HG02943 (cell line): Measurements from ENCODE around the gene CDH22.

Source experiments
- ATAC-seq: cut with Tn5 transposase; IDR thresholded peaks from one replicate; pipeline ENCODE4 v1.9.1; 2021; ENCODE audit warnings: mild to moderate bottlenecking, low read depth, moderate library complexity; ENCODE audit not compliant: unreplicated experiment

Gene CDH22

DNA sequence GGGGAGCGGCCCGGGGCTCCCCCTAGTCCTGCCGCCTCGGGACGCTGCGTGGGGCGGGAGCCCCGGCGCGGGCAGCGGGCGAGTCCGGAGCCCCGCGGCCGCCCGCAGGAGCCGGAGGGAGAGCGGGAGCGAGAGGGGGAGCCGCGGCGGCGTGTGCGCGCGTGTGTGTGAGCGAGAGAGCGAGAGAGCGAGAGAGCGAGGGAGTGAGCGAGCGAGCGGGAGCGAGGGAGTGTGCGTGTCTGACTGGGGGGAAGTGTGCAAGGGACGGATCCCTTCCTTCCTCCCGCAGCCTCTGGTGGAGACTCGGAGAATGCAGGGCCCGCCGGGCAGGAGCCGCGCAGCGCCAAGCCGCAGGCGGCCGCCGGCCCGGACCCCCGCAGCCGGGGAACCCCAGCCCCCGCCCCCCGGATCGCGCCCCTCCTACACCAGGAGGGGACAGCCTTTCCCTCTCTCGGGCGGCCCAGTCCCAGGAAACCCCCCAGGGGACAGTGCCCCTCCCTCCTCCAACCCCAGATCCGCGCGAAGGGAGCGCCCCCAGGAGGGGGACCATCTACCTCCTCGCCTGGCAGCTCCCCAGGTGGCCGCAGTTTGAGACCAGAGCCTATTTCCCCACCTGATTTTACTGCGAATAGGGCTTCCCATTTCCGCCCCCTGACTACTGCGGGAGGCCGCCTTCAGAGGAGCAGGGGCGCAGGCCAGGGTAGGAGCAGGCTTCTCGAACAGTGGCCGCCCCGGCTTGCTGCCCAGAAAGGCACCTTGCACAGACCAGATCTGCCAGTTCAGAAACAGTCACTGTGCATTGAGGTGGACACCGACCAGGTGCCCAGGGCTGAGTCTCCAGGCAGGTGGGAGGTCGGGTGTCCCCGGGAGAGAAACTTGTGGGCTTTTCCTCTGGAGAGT, at the start of gene CDH22:
TSS of gene CDH22 (minus strand) at position 241 of the 900 bp plus-strand sequence. CDS start 57,204 bp downstream, outside the sequence.
- ATAC-seq, result no peak

DNA sequence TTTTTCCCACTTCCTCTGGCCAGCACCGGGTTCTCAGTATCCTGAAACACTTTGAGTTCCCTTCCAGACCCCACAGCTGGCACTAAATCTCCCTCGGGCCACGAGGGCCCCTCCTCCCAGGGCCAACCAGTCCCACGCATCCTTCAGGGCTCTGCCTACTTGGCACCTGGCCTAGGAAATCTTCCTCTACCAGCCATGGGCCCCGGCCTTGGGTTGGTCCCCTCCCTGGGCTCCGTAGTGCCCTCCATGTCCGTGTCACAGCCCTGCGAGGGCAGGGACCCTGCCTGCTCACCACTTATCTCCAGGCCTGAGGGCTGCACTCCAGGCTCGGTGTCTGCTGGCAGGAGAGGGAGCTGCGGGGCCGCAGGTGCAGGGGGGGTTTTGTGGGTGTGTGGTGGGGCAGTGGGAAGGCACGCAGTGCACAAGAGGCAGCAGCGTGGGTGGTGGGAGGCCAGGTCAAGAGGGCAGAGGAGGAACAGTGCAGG, 48.8 kb upstream of the CDH22 start:
- no peak for ATAC-seq

DNA sequence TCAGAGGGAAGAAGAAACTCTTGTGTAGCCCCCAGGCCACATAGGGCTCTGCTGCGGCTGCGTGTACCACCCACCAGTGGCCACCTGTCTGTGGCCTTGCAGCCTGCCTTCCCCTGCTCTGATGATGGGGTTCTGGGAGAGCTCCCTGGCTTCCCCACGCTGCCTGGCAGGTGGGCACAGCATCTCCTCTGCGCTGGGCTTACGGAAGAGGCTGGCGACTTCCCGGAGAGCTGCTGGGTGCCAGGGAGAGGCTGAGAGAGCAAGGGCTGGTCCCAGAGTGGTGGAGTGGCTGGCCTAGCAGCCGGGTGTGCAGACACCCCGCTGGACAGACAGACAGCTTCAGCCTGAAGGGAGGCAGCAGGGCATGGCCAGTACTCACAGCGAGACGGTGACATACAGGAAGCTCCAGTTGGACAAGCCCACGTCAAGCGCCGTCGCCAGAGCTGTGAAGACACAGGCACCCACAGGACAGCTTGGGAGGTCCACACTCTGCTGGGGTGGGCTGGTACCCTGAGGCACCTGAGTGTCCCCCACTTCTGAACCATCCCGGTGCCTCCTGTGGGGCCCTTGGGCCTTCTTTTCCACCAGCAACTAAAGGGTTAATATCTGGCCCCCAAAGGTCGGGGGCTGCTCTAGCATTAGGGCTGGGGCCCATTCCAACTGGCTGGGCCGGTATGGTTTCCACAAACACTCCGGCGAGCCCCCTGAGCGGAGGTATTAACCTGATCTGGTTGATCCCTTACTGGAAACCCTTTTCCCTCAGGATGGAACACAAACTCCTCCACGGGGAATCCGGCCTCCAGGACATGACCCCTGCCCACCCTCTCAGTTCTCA, 48.1 kb upstream of the CDH22 start:
- ATAC-seq, result no peak

DNA sequence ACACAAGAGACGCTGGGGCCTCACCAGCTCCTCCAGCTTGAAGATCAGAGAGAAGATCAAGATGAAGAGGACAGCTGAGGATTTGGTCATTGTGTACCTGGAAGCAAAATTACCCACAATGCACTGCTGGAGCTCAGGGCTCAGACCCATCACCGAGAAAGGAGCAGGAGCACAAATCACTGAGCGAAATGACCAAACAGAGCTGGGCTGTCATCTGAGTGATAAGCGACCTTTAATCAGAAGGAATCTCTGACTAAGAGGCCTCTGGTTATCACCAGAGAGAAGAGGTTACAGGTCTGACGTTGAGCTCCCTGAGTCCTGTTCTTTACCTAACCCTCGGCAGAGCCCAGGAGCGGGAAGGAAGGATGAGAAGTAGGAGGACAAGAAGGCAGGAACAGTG, 47.5 kb upstream of the CDH22 start:
- ATAC-seq, result no peak

DNA sequence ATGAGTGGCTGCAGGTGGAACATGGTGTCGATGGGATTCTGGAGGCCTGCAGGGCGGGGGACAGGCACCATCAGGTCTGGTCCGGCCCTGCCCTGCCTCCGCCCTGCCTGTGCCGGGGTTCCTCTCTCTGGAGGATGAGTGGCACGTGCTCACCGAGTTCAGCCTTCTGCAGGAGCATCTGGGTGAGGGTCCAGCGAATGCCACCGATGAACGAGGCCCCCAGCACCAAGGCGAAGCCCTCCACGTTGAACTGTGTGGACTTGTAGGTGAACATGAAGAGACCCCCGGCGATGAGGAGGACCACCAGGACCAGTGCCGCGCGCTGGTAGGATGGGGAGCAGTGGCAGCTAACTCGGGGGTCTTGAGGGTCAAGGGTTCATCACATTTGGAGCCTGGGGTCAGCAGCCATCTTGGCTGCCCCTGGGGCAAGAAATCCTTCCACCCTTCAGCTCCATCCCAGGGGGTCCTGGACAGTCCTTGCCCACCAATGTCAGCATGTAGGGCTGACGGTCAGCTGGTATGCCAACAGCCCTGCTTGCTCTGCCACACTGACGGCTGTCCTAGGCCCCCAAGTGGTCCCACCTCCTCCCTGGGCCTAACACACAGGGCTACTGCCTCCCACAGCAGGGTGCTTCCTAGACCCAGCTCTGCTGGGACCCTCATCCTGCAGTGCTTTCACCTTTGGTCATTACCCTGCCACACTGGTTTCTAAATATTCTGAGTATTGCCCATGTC, 46.8 kb upstream of the CDH22 start:
- no peak for ATAC-seq

DNA sequence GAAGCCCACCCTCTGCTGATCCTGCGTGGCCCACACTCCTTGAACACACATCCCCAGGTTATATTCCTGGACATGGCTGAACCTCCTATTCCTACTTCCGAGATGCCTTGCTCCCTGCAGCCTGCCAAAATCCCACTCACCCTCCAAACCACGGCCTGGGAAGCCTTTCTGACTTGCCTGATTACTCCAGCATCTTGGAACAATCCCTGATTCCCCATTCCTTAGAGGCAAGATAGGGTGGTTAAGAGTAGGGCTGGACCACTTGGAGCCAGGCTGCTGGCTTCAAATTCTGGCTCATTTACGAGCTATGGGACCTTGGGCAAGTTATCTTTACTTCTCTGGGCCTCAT, 45.9 kb upstream of the CDH22 start:
- no peak for ATAC-seq

GRCh38 chr20:46353500-46354206, 45.4 kb upstream of the CDH22 start:
- ATAC-seq, result no peak

DNA sequence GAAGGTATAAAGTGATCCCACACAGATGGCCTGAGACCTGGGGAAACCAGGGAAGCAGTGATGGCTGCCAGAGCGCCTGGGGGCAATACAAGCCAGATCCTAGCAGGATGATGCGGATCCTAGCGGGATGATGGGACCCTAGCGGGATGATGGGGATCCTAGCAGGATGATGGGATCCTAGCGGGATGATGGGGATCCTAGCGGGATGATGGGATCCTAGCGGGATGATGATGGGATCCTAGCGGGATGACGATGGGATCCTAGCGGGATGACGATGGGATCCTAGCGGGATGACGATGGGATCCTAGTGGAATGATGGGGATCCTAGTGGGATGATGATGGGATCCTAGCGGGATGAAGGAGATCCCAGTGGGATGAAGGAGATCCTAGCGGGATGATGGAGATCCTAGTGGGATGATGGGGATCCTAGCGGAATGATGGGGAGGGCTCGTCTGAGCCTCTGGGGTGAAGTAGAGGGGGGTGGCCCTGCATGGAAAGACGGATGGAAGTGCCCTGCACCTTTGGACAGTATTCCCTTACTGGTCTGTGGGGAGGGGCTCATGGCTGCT, 44.2 kb upstream of the CDH22 start:
- no peak for ATAC-seq

GRCh38 chr20:46351357-46352058, 43.2 kb upstream of the CDH22 start:
- ATAC-seq, result no peak

DNA sequence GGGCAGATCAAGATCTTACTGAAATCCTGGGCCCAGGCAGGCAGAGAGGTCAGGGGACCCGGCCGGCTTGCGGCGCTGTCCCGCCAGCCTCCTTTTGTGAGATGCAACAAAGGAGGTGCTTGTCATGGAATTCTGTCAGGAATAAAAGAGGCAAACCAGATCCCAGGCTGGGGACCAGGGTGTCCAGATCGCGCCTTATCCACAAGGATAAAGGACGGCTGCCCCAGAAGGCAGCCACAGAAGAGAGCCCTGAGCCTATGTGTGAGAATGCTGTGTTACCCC, 42.6 kb upstream of the CDH22 start:
- no peak for ATAC-seq

- ATAC-seq, result peak; percentile 57
These were observed 42.1 kb upstream of the CDH22 start for GRCh38 chr20:46350201-46350985.

- no peak for ATAC-seq
These were observed 41.4 kb upstream of the CDH22 start for GRCh38 chr20:46349742-46350056.

DNA sequence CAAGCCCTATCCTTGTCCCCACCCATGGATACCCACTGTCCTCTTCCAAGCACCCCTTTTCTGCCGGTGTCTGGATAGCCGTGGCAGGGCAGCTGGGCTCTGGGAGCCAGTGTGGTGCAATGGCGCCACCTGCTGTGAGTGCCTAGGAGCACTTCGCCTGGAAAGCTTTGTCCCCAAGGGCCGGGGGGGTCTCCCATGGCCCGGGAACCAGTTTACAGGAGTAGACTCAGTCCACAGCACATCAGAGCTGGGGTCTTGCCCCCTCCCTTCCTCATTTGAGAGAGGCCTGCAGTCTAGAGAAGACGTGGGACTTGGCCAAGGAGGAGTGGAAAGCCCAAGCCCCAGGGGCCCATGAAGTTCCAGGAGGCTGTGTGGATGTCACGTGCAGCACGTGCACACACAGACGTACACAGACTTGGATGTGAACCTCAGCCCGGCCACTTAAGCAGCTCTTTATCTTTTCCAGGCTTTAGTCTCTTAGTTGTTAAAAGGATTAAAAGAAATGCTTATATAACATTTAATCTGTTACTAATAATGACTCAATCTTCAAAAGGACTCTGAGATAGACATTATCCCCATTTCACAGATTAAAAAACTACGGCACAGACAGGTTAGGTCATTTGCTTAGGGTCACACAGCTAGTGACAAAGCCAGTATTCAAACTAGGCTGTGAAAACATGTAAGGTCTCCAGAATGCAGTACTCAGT, 40.9 kb upstream of the CDH22 start:
- no peak for ATAC-seq

- ATAC-seq, result no peak
These were observed 39.8 kb upstream of the CDH22 start for GRCh38 chr20:46347841-46348803.

DNA sequence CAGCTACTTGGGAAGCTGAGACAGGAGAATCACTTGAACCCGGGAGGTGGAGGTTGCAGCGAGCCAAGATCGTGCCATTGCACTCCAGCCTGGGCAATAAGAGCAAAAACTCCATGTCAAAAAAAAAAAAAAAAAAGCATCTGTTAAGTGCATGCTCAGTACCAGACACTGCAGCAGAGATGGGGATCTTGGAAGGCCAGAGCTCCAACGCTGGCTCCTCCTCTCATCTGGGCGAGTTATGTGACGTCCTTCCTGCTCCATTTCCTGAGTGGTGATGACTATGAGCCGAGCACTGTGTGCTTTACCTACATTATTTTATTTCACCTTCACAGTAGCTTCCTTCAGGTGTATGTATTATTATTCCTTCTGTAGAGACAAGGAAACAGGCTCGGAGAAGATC, 38.5 kb upstream of the CDH22 start:
- no peak for ATAC-seq

DNA sequence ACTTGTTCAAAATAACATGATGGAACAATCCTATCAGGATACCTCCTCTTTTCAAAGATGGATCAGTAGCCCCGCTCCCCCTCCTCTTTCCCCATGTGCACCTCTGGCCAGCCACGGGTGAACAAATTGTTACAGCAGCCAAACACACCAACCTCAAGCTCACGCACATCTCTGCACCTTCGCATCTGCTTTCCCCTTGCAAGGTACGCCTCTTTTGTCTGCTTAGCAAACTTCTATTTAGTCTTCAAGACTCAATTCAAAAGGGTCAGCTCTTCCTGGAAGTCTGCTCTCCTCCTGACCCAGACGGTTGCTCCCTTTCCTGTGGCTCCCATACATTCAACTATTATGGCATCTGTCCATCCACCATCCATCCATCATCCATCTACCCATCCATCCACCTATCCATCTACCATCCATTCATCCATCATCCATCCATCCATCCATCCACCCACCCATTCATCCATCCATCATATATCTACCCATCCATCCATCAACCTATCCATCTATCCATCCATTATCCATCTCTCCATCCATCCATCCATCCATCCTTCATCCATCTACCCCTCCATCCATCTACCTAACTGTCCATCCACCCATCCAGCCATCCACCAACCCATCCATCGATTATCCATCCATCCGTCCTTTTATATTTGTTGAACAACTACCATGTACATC, 36.3 kb upstream of the CDH22 start:
- no peak for ATAC-seq

- no peak for ATAC-seq
These were observed 35.7 kb upstream of the CDH22 start for GRCh38 chr20:46343975-46344357.
